GM12865 (cell line): ENCODE data around the gene RNASE8.
A peak's percentile ranks its signal among the peaks of the same experiment; 100 is the strongest.

Experiments
- DNase-seq: peaks from one replicate; pipeline ENCODE4 v3.0.0; 2010; ENCODE audit warnings: low read depth
- H3K4me3 ChIP-seq: 2 replicates; pipeline ENCODE4 v1.5.1; 2011; ENCODE audit warnings: mild to moderate bottlenecking, low read depth, low read length, control low read depth
- TF ChIP-seq, protein P1 (sequence below): IDR thresholded peaks from 2 replicates; pipeline ENCODE4 v1.5.1; 2011; ENCODE audit warnings: low read length, control low read depth, low read depth, inconsistent platforms; ENCODE audit not compliant: insufficient read depth; ENCODE audit errors: missing control alignments

RNASE8 gene

GRCh38 chr14:21023817-21024584 is 33.6 kb upstream of the RNASE8 start:
- no peak overlapping the region for H3K4me3 ChIP-seq
- no peak for DNase-seq
- TF ChIP-seq, protein P1, sequence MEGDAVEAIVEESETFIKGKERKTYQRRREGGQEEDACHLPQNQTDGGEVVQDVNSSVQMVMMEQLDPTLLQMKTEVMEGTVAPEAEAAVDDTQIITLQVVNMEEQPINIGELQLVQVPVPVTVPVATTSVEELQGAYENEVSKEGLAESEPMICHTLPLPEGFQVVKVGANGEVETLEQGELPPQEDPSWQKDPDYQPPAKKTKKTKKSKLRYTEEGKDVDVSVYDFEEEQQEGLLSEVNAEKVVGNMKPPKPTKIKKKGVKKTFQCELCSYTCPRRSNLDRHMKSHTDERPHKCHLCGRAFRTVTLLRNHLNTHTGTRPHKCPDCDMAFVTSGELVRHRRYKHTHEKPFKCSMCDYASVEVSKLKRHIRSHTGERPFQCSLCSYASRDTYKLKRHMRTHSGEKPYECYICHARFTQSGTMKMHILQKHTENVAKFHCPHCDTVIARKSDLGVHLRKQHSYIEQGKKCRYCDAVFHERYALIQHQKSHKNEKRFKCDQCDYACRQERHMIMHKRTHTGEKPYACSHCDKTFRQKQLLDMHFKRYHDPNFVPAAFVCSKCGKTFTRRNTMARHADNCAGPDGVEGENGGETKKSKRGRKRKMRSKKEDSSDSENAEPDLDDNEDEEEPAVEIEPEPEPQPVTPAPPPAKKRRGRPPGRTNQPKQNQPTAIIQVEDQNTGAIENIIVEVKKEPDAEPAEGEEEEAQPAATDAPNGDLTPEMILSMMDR, result no peak

GRCh38 chr14:21024585-21025370 is 32.8 kb upstream of the RNASE8 start, which contains the start of gene NDRG2:
Gene NDRG2 (minus strand): TSS chr14:21025061. CDS start chr14:21023315, 1,746 bp downstream.
- TF ChIP-seq, protein P1, result no peak
- no peak within 1 kb of the TSS for H3K4me3 ChIP-seq
- DNase-seq, result peak; percentile 10

- H3K4me3 ChIP-seq, result no peak overlapping the region
- TF ChIP-seq, protein P1, result no peak
- DNase-seq, result no peak
These were observed 32.0 kb upstream of the RNASE8 start for GRCh38 chr14:21025371-21026273.

GRCh38 chr14:21026274-21026987 is 31.2 kb upstream of the RNASE8 start:
- TF ChIP-seq, protein P1, result no peak
- no peak for DNase-seq

DNA sequence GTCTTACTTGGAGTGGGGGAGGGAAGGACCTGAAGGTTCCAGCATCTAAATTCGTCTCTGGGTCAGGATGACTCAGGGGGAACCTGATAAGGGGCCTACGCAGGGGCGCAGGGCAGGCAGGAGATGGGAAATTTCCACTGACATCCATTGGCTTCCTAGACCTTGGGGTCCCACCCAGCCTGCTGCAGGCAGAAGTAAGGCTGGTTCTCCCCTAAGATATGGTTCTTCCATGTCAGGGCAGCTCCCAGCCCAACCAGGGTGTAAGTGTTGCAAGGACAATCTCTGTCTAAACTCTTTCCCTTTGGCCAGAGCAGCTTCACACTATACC is 30.7 kb upstream of the RNASE8 start:
- DNase-seq, result no peak
- no peak overlapping the region for H3K4me3 ChIP-seq
- TF ChIP-seq, protein P1, result no peak

More at GRCh38 chr14:21026274-21026987, 31.2 kb upstream of the RNASE8 start:
- H3K4me3 ChIP-seq, result no peak overlapping the region

DNA sequence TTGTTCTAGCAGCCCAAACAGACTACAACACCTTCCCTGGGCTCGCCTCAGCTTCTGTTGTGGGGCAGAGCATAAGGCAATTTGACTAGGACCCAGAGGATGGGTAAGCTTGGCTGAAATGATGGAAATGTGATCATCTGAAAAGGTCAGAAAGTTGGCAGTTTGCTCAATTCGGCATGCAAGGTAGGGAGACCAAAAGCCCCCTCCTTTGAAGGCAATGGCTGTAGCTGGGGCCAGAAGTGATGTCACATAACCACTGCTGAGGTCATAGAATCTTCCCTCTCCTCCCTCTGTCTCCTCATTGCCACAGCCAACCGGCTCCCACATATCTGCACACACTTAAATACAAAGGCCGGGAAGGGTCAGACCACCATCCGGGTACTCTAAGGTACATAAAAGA is 27.7 kb upstream of the RNASE8 start, which contains the start of gene TPPP2:
TSS of gene TPPP2 (plus strand) at position 301 of the 400 bp plus-strand sequence. CDS start 365 bp downstream, outside the sequence.
- TF ChIP-seq, protein P1, result no peak
- no peak for DNase-seq
- no peak within 1 kb of the TSS for H3K4me3 ChIP-seq
